Mammary epithelial cell (primary cell): ENCODE measurements around the gene TSPAN7.

Source experiments
- CTCF ChIP-seq, 2 donors: IDR thresholded peaks in 1 of 2; conservative IDR thresholded peaks in 1 of 2; 2 replicates each; pipeline ENCODE4 v1.5.1; 2011 to 2012; ENCODE audit warnings: inconsistent platforms in 2 of 2, low read length in 2 of 2, mild to moderate bottlenecking in 2 of 2, control low read depth in 1 of 2, low read depth in 1 of 2; ENCODE audit not compliant: insufficient read depth in 1 of 2; ENCODE audit errors: extremely low read depth in 1 of 2
- EZH2 ChIP-seq: IDR thresholded peaks from 2 replicates; pipeline ENCODE4 v1.6.1; 2012; ENCODE audit warnings: low read length, inconsistent platforms, borderline replicate concordance

- TF ChIP-seq CTCF (conservative IDR thresholded peaks at IDR 0.05 in 1 of 2, IDR thresholded peaks at IDR 0.05 in 1 of 2; ENCODE audit: extremely low read depth in 1 of 2, insufficient read depth in 1 of 2, low read depth in 1 of 2, low read length in 2 of 2): no peak
- TF ChIP-seq EZH2: no peak
Observed at GRCh38 chrX:38626296-38626695, 65.0 kb downstream of the TSPAN7 start.
